ENCODE results near the gene SMIM13. TPM values are rescaled to one million over a fixed set of nuclear protein-coding genes. Genes with fewer than 3 reads are reported as not detected.

Gene SMIM13
- polyA plus RNA-seq, 2 of the 4 experiments (the other 2 are of a cell fraction): 12.7 to 12.8 TPM

DNA sequence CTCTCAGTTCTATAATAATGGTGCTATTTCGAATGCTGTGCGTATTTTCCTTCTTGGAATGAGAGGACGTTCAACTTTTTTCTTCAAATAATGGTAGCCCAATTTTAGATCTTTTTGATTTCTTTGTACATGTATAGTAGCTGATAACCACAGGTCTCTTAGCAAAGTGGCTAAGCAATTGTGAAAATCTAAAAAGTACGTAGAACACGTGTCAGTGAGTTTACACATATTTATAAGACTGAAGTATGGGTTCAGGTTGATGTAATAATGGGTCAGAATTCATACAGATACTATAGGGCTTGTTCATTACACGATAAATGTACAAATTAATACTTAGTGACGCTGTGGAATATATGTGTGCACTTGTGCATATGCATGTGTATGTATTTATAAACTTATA lies 1.3 kb downstream of the SMIM13 start:
- FAIRE-seq (no peak), ATAC-seq (no peak), DNase-seq (ENCODE audit: low read depth in 1 of 2, low spot score in 1 of 2) (no peak)
- Histone ChIP-seq H3K9me3 (peaks cover 1% of the 10 kb centered on the region; the same call in 1 of the 3 replicates), H3K4me1 (peaks cover 21% of the 10 kb centered on the region; the same call in 2 of the 3 replicates), H3K4me2 (peak overlapping the region; percentile 83), H3K27ac (peak overlapping the region; percentile 96 to 98), H3K4me3 (peak overlapping the region; percentile 84)
- ChIA-PET POLR2A (interaction anchor here (0.6 kb wide), 1 partner anchor 489 kb away, joined by 4 read pairs; no protein-coding TSS in a partner anchor), CTCF (interaction anchor here (0.7 to 2.1 kb wide), 6 partner anchors 9 to 402 kb away, joined by 3 to 11 read pairs (median 4); no protein-coding TSS in a partner anchor)
- 3% methylated on average over 7 of the region's 7 CpGs for WGBS (ENCODE audit: missing lambda C conversion rate)
- TF ChIP-seq, protein P1, sequence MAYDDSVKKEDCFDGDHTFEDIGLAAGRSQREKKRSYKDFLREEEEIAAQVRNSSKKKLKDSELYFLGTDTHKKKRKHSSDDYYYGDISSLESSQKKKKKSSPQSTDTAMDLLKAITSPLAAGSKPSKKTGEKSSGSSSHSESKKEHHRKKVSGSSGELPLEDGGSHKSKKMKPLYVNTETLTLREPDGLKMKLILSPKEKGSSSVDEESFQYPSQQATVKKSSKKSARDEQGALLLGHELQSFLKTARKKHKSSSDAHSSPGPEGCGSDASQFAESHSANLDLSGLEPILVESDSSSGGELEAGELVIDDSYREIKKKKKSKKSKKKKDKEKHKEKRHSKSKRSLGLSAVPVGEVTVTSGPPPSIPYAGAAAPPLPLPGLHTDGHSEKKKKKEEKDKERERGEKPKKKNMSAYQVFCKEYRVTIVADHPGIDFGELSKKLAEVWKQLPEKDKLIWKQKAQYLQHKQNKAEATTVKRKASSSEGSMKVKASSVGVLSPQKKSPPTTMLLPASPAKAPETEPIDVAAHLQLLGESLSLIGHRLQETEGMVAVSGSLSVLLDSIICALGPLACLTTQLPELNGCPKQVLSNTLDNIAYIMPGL (CRISPR knock-in tag; IDR thresholded peaks at IDR 0.05; ENCODE audit: borderline replicate concordance): no peak
- TF ChIP-seq ZFP36 (IDR thresholded peaks at IDR 0.05; ENCODE audit: borderline replicate concordance, partially characterized antibody): no peak
- TF ChIP-seq HEYL (CRISPR knock-in tag; IDR thresholded peaks at IDR 0.05): no peak
- no peak for TF ChIP-seq RNF2 (IDR thresholded peaks at IDR 0.05; ENCODE audit: borderline replicate concordance, low read depth)
- TF ChIP-seq RFX5 (IDR thresholded peaks at IDR 0.05): no peak
- TF ChIP-seq NFE2L2 (conservative IDR thresholded peaks at IDR 0.05; ENCODE audit: low read length): no peak
- no peak for TF ChIP-seq CBX2 (IDR thresholded peaks at IDR 0.05; ENCODE audit: borderline replicate concordance, low read depth)
- TF ChIP-seq, protein P2, sequence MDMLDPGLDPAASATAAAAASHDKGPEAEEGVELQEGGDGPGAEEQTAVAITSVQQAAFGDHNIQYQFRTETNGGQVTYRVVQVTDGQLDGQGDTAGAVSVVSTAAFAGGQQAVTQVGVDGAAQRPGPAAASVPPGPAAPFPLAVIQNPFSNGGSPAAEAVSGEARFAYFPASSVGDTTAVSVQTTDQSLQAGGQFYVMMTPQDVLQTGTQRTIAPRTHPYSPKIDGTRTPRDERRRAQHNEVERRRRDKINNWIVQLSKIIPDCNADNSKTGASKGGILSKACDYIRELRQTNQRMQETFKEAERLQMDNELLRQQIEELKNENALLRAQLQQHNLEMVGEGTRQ (IDR thresholded peaks at IDR 0.05): no peak
- no peak for TF ChIP-seq BHLHE40 (IDR thresholded peaks at IDR 0.05; ENCODE audit: low read depth, low read length)
- TF ChIP-seq, protein P3, sequence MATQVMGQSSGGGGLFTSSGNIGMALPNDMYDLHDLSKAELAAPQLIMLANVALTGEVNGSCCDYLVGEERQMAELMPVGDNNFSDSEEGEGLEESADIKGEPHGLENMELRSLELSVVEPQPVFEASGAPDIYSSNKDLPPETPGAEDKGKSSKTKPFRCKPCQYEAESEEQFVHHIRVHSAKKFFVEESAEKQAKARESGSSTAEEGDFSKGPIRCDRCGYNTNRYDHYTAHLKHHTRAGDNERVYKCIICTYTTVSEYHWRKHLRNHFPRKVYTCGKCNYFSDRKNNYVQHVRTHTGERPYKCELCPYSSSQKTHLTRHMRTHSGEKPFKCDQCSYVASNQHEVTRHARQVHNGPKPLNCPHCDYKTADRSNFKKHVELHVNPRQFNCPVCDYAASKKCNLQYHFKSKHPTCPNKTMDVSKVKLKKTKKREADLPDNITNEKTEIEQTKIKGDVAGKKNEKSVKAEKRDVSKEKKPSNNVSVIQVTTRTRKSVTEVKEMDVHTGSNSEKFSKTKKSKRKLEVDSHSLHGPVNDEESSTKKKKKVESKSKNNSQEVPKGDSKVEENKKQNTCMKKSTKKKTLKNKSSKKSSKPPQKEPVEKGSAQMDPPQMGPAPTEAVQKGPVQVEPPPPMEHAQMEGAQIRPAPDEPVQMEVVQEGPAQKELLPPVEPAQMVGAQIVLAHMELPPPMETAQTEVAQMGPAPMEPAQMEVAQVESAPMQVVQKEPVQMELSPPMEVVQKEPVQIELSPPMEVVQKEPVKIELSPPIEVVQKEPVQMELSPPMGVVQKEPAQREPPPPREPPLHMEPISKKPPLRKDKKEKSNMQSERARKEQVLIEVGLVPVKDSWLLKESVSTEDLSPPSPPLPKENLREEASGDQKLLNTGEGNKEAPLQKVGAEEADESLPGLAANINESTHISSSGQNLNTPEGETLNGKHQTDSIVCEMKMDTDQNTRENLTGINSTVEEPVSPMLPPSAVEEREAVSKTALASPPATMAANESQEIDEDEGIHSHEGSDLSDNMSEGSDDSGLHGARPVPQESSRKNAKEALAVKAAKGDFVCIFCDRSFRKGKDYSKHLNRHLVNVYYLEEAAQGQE (IDR thresholded peaks at IDR 0.05): no peak
- TF ChIP-seq ESRRA (IDR thresholded peaks at IDR 0.05; ENCODE audit: borderline replicate concordance, low read length): no peak
- TF ChIP-seq KDM5A (IDR thresholded peaks at IDR 0.05): no peak
- no peak for TF ChIP-seq KDM1A (IDR thresholded peaks at IDR 0.05; ENCODE audit: low read depth)

DNA sequence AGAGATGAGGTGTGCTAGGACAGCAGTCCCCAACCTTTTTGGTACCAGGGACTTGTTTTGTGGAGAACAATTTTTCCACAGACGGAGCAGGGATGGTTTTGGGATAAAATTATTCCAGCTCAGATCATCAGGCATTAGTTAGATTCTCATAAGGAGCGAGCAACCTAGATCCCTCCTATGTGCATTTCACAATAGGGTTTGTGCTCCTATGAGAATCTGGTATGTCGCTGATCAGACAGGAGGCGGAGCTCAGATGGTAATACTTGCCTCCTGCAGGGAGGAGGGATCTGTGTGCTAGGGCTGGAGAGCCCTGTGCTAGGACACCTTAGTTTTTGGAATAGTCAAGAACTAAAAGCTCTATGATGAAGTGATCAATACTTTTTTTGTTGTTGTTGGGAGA lies 2.5 kb downstream of the SMIM13 start:
- ChIA-PET POLR2A (interaction anchor here (1.1 kb wide), 2 partner anchors 111 to 209 kb away, joined by 3 read pairs; partner anchors contain the start of gene SYCP2L), CTCF (interaction anchor here (0.6 to 2.1 kb wide), 6 partner anchors 10 to 400 kb away, joined by 3 to 4 read pairs (median 4); no protein-coding TSS in a partner anchor)
- H3K4me2 ChIP-seq: peak overlapping the region; percentile 83
- H3K4me3 ChIP-seq: peak overlapping the region; percentile 84
- DNase-seq (ENCODE audit: low read depth in 1 of 2, low spot score in 1 of 2): peak; percentile 53 to 78
- H3K27ac ChIP-seq: peak overlapping the region; percentile 96 to 98; a peak in 5 of 6 replicates
- no peak for TF ChIP-seq KDM5A (IDR thresholded peaks at IDR 0.05)
- no peak for TF ChIP-seq ESRRA (IDR thresholded peaks at IDR 0.05; ENCODE audit: borderline replicate concordance, low read length)
- peak; percentile 22 to 63; a peak in 2 of 4 replicates for TF ChIP-seq CEBPB (IDR thresholded peaks at IDR 0.05)
- no peak for TF ChIP-seq POLR2A (IDR thresholded peaks at IDR 0.05; ENCODE audit: low read length)
- FAIRE-seq: no peak
- 22% methylated on average over 4 of the region's 4 CpGs for WGBS (ENCODE audit: missing lambda C conversion rate)
- peaks cover 21% of the 10 kb centered on the region; the same call in 2 of the 3 replicates for H3K4me1 ChIP-seq
- H3K9me3 ChIP-seq: peaks cover 8% of the 10 kb centered on the region; the same call in 2 of the 3 replicates
- ATAC-seq: peak in 1 of 2 experiments; percentile 56; a peak in 3 of 6 replicates

DNA sequence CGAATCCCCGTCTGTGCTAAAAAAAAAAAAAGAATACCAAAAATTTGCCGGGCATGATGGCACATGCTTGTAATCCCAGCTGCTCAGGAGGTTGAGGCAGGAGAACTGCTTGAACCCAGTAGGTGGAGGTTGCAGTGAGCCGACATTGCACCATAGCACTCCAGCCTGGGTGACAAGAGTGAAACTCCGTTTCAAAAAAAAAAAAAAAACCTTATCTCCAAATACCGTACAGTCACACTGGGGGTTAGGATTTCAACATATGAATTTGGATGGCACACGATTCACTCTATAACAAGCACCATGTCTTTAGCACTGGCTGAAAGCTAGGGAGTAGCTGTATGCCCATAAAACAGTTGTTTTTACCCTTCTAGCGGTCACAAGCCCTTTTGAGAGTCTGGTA lies 3.8 kb downstream of the SMIM13 start:
- TF ChIP-seq RAD21 (conservative IDR thresholded peaks at IDR 0.05 in 1 of 2, IDR thresholded peaks at IDR 0.05 in 1 of 2) (no peak), FOXS1 (CRISPR knock-in tag; IDR thresholded peaks at IDR 0.05) (no peak), TP53 (CRISPR knock-in tag; IDR thresholded peaks at IDR 0.05) (no peak), NPAS2 (CRISPR knock-in tag; IDR thresholded peaks at IDR 0.05; ENCODE audit: borderline replicate concordance) (no peak), ESRRA (IDR thresholded peaks at IDR 0.05; ENCODE audit: borderline replicate concordance, low read length) (no peak), TFCP2L1 (CRISPR knock-in tag; IDR thresholded peaks at IDR 0.05) (no peak), HDAC2 (IDR thresholded peaks at IDR 0.05) (no peak), EHMT2 (IDR thresholded peaks at IDR 0.05; ENCODE audit: low read depth) (no peak), RFX5 (IDR thresholded peaks at IDR 0.05) (no peak), KDM1A (IDR thresholded peaks at IDR 0.05; ENCODE audit: low read depth) (no peak)
- TF ChIP-seq, protein P4, sequence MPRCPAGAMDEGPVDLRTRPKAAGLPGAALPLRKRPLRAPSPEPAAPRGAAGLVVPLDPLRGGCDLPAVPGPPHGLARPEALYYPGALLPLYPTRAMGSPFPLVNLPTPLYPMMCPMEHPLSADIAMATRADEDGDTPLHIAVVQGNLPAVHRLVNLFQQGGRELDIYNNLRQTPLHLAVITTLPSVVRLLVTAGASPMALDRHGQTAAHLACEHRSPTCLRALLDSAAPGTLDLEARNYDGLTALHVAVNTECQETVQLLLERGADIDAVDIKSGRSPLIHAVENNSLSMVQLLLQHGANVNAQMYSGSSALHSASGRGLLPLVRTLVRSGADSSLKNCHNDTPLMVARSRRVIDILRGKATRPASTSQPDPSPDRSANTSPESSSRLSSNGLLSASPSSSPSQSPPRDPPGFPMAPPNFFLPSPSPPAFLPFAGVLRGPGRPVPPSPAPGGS (IDR thresholded peaks at IDR 0.05): no peak
- TF ChIP-seq, protein P5, sequence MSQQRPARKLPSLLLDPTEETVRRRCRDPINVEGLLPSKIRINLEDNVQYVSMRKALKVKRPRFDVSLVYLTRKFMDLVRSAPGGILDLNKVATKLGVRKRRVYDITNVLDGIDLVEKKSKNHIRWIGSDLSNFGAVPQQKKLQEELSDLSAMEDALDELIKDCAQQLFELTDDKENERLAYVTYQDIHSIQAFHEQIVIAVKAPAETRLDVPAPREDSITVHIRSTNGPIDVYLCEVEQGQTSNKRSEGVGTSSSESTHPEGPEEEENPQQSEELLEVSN (IDR thresholded peaks at IDR 0.05; ENCODE audit: borderline replicate concordance, low read depth): no peak
- ChIA-PET POLR2A (no interaction called here), CTCF (interaction anchor here (1.1 kb wide), 1 partner anchor 42 kb away, joined by 4 read pairs; no protein-coding TSS in a partner anchor)
- Histone ChIP-seq H3K4me3 (no peak overlapping the region), H3K4me1 (peaks cover 20% of the 10 kb centered on the region; the same call in 2 of the 3 replicates), H3K4me2 (0 out of 3 replicates have a peak overlapping the region, but pooled peaks have one; percentile 11), H3K27ac (0 out of 6 replicates have a peak overlapping the region, but pooled peaks of 1 of the 2 experiments have one; percentile 19), H3K9me3 (peaks cover 8% of the 10 kb centered on the region; the same call in 2 of the 3 replicates)
- ATAC-seq (no peak), FAIRE-seq (no peak), DNase-seq (ENCODE audit: low read depth in 1 of 2, low spot score in 1 of 2) (no peak)
- WGBS (ENCODE audit: missing lambda C conversion rate): 89% methylated on average over 8 of the region's 8 CpGs

All from A549 (cell line).